ENCODE results near the gene COX7A2. TPM values are rescaled to one million over a fixed set of nuclear protein-coding genes. Genes with fewer than 3 reads are reported as not detected.

Gene COX7A2
- total RNA-seq, 1 experiment from 2014 or later = 524 TPM

GRCh38 chr6:75202676-75203131 lies 40.9 kb downstream of the COX7A2 start:
- Histone ChIP-seq H3K9me2 (ENCODE audit: insufficient read depth) (no peaks in the 10 kb centered on the region), H3K27ac (no peak overlapping the region), H3K27me3 (ENCODE audit: insufficient read depth, low read depth) (no peaks in the 10 kb centered on the region), H3K36me3 (ENCODE audit: low read depth) (no peaks in the 10 kb centered on the region), H3K79me2 (ENCODE audit: low read depth) (no peaks in the 10 kb centered on the region), H3K9me3 (ENCODE audit: insufficient read depth, low read depth) (no peaks in the 10 kb centered on the region), H2AFZ (no peak overlapping the region), H3K4me2 (no peak overlapping the region), H3K4me3 (no peak overlapping the region), H3K4me1 (replicated peaks; ENCODE audit: insufficient read depth) (0 out of 2 replicates have a peak, but pooled peaks cover 11% of the 10 kb centered on the region), H4K20me1 (ENCODE audit: insufficient read depth) (no peaks in the 10 kb centered on the region), H3F3A (ENCODE audit: insufficient read depth, low read depth) (peaks cover 8% of the 10 kb centered on the region; the same call in 1 of the 2 replicates)
- TF ChIP-seq CTCF (conservative IDR thresholded peaks at IDR 0.05) (no peak), EZH2 (IDR thresholded peaks at IDR 0.05; ENCODE audit: low read depth) (no peak)
- ChIA-PET POLR2A (ENCODE audit: unreplicated experiment) (no interaction called here), CTCF (no interaction called here)
- intact Hi-C loops (cut with micrococcal nuclease; ENCODE audit: unreplicated experiment) = loop anchor here (5.0 to 10.0 kb wide), 6 partner anchors 208 to 1528 kb away; no protein-coding TSS in a partner anchor
- BruUV-seq (replicated peaks) = no TSS peak
- no peak for DNase-seq

- TF ChIP-seq EZH2 (IDR thresholded peaks at IDR 0.05; ENCODE audit: low read depth) (no peak), CTCF (conservative IDR thresholded peaks at IDR 0.05) (no peak)
- no peaks in the 10 kb centered on the region for H4K20me1 ChIP-seq (ENCODE audit: insufficient read depth)
- ChIA-PET CTCF (no interaction called here), POLR2A (ENCODE audit: unreplicated experiment) (no interaction called here)
- H3K4me1 ChIP-seq (replicated peaks; ENCODE audit: insufficient read depth) = 0 out of 2 replicates have a peak, but pooled peaks cover 11% of the 10 kb centered on the region
- no TSS peak for BruUV-seq (replicated peaks)
- no peak for DNase-seq
- no peaks in the 10 kb centered on the region for H3K9me2 ChIP-seq (ENCODE audit: insufficient read depth)
- no peaks in the 10 kb centered on the region for H3K9me3 ChIP-seq (ENCODE audit: insufficient read depth, low read depth)
- H3K27ac ChIP-seq = no peak overlapping the region
- H2AFZ ChIP-seq = no peak overlapping the region
- intact Hi-C loops (cut with micrococcal nuclease; ENCODE audit: unreplicated experiment) = loop anchor here (5.0 to 10.0 kb wide), 6 partner anchors 207 to 1527 kb away; no protein-coding TSS in a partner anchor
- peaks cover 8% of the 10 kb centered on the region; the same call in 1 of the 2 replicates for H3F3A ChIP-seq (ENCODE audit: insufficient read depth, low read depth)
- no peaks in the 10 kb centered on the region for H3K79me2 ChIP-seq (ENCODE audit: low read depth)
- no peak overlapping the region for H3K4me2 ChIP-seq
- no peak overlapping the region for H3K4me3 ChIP-seq
- H3K27me3 ChIP-seq (ENCODE audit: insufficient read depth, low read depth) = no peaks in the 10 kb centered on the region
- H3K36me3 ChIP-seq (ENCODE audit: low read depth) = no peaks in the 10 kb centered on the region
These were observed 41.5 kb downstream of the COX7A2 start for GRCh38 chr6:75201901-75202672.

- H3K79me2 ChIP-seq (ENCODE audit: low read depth) = no peaks in the 10 kb centered on the region
- BruUV-seq (replicated peaks) = no TSS peak
- no peak for DNase-seq
- no peaks in the 10 kb centered on the region for H3K9me2 ChIP-seq (ENCODE audit: insufficient read depth)
- H3K27me3 ChIP-seq (ENCODE audit: insufficient read depth, low read depth) = no peaks in the 10 kb centered on the region
- peaks cover 13% of the 10 kb centered on the region; the same call in 1 of the 2 replicates for H3F3A ChIP-seq (ENCODE audit: insufficient read depth, low read depth)
- H4K20me1 ChIP-seq (ENCODE audit: insufficient read depth) = no peaks in the 10 kb centered on the region
- H3K4me2 ChIP-seq = no peak overlapping the region
- H3K27ac ChIP-seq = no peak overlapping the region
- H3K36me3 ChIP-seq (ENCODE audit: low read depth) = no peaks in the 10 kb centered on the region
- H3K9me3 ChIP-seq (ENCODE audit: insufficient read depth, low read depth) = no peaks in the 10 kb centered on the region
- no peak overlapping the region for H2AFZ ChIP-seq
- no peak overlapping the region for H3K4me3 ChIP-seq
- CTCF ChIA-PET = interaction anchor here (0.6 kb wide), 1 partner anchor 819 kb away, joined by 4 read pairs; no protein-coding TSS in a partner anchor
- peaks cover 15% of the 10 kb centered on the region for H3K4me1 ChIP-seq (replicated peaks; ENCODE audit: insufficient read depth)
- intact Hi-C loops (cut with micrococcal nuclease; ENCODE audit: unreplicated experiment) = loop anchor here (5.0 to 10.0 kb wide), 6 partner anchors 206 to 1526 kb away; no protein-coding TSS in a partner anchor
- POLR2A ChIA-PET (ENCODE audit: unreplicated experiment) = interaction anchor here (0.7 kb wide), 1 partner anchor 212 kb away, joined by 3 read pairs; no protein-coding TSS in a partner anchor
- TF ChIP-seq CTCF (conservative IDR thresholded peaks at IDR 0.05) (no peak), EZH2 (IDR thresholded peaks at IDR 0.05; ENCODE audit: low read depth) (no peak)
These were observed 42.6 kb downstream of the COX7A2 start for GRCh38 chr6:75201021-75201420.
